Muscle layer of duodenum (tissue), 2 donors: ENCODE results near the gene ZDHHC11.
"Not testable (repeated sequence)": the region's sequence is repeated elsewhere in the genome, so short reads cannot be mapped to it uniquely, and the experiment has no call there.

Source experiments
- H3K27ac ChIP-seq: one replicate; pipeline ENCODE4 v1.7.0; 2013; ENCODE audit warnings: mild to moderate bottlenecking, low read length
- H3K27me3 ChIP-seq: one replicate; pipeline ENCODE4 v1.7.0; 2013; ENCODE audit warnings: low read depth, mild to moderate bottlenecking, control low read depth, low read length
- H3K36me3 ChIP-seq, 2 donors: one replicate each; pipeline ENCODE4 v1.7.0; 2013; ENCODE audit warnings: low read length in 2 of 2, control low read depth in 1 of 2, mild to moderate bottlenecking in 1 of 2; ENCODE audit not compliant: insufficient read depth in 2 of 2, control insufficient read depth in 1 of 2
- H3K4me1 ChIP-seq, 2 donors: one replicate each; pipeline ENCODE4 v1.7.0; 2013; ENCODE audit warnings: low read length in 2 of 2, mild to moderate bottlenecking in 2 of 2, control low read depth in 1 of 2, moderate library complexity in 1 of 2; ENCODE audit not compliant: insufficient read depth in 2 of 2, control insufficient read depth in 1 of 2
- H3K4me3 ChIP-seq, 2 donors: one replicate each; pipeline ENCODE4 v1.7.0; 2013; ENCODE audit warnings: low read length in 2 of 2, low read depth in 1 of 2, mild to moderate bottlenecking in 1 of 2
- H3K9me3 ChIP-seq, 2 donors: one replicate each; pipeline ENCODE4 v1.7.0; 2013; ENCODE audit warnings: low read length in 2 of 2, control low read depth in 1 of 2, mild to moderate bottlenecking in 1 of 2; ENCODE audit not compliant: control insufficient read depth in 1 of 2
- donor health status: healthy.

The ZDHHC11 gene

GRCh38 chr5:816176-816575, 34.6 kb downstream of the ZDHHC11 start:
- Histone ChIP-seq H3K4me3 (no peak overlapping the region), H3K27me3 (no peaks in the 10 kb centered on the region), H3K36me3 (no peaks in the 10 kb centered on the region), H3K27ac (no peak overlapping the region), H3K4me1 (no peaks in the 10 kb centered on the region), H3K9me3 (no peaks in the 10 kb centered on the region)

- no peaks in the 10 kb centered on the region for H3K4me1 ChIP-seq
These were observed 35.3 kb downstream of the ZDHHC11 start for GRCh38 chr5:815449-815848.

GRCh38 chr5:813575-813974, 37.2 kb downstream of the ZDHHC11 start:
- H3K36me3 ChIP-seq, H3K4me3 ChIP-seq, H3K4me1 ChIP-seq, H3K9me3 ChIP-seq, H3K27me3 ChIP-seq, H3K27ac ChIP-seq: not testable (repeated sequence)

More at GRCh38 chr5:815449-815848, 35.3 kb downstream of the ZDHHC11 start:
- H3K27me3 ChIP-seq = no peaks in the 10 kb centered on the region
- no peak overlapping the region for H3K27ac ChIP-seq
- no peaks in the 10 kb centered on the region for H3K9me3 ChIP-seq
- no peaks in the 10 kb centered on the region for H3K36me3 ChIP-seq
- no peak overlapping the region for H3K4me3 ChIP-seq

- not testable (repeated sequence) for H3K36me3 ChIP-seq, H3K4me3 ChIP-seq, H3K27ac ChIP-seq, H3K9me3 ChIP-seq, H3K4me1 ChIP-seq, H3K27me3 ChIP-seq
These were observed 39.4 kb downstream of the ZDHHC11 start for GRCh38 chr5:811384-811783.

GRCh38 chr5:807719-808514, 42.9 kb downstream of the ZDHHC11 start:
- H3K27me3 ChIP-seq, H3K9me3 ChIP-seq: not testable (repeated sequence)

GRCh38 chr5:801472-801871, 49.3 kb downstream of the ZDHHC11 start:
- Histone ChIP-seq H3K36me3 (no peaks in the 10 kb centered on the region), H3K4me1 (peaks cover 0 to 5% of the 10 kb centered on the region in 2 donors), H3K9me3 (peaks cover 0 to 3% of the 10 kb centered on the region in 2 donors), H3K4me3 (no peak overlapping the region), H3K27ac (no peak overlapping the region), H3K27me3 (no peaks in the 10 kb centered on the region)

More at GRCh38 chr5:807719-808514, 42.9 kb downstream of the ZDHHC11 start:
- H3K36me3 ChIP-seq, H3K4me3 ChIP-seq, H3K4me1 ChIP-seq, H3K27ac ChIP-seq: not testable (repeated sequence)

GRCh38 chr5:801055-801454, 49.7 kb downstream of the ZDHHC11 start:
- not testable (repeated sequence) for H3K4me1 ChIP-seq, H3K4me3 ChIP-seq, H3K9me3 ChIP-seq, H3K36me3 ChIP-seq, H3K27me3 ChIP-seq, H3K27ac ChIP-seq

- not testable (repeated sequence) for H3K27ac ChIP-seq, H3K9me3 ChIP-seq, H3K4me1 ChIP-seq, H3K4me3 ChIP-seq, H3K36me3 ChIP-seq, H3K27me3 ChIP-seq
These were observed 52.2 kb downstream of the ZDHHC11 start for GRCh38 chr5:798505-799138.

- H3K4me3 ChIP-seq, H3K9me3 ChIP-seq, H3K27me3 ChIP-seq, H3K27ac ChIP-seq, H3K4me1 ChIP-seq, H3K36me3 ChIP-seq: not testable (repeated sequence)
These were observed 52.8 kb downstream of the ZDHHC11 start for GRCh38 chr5:797986-798385.

GRCh38 chr5:795873-796272, 54.9 kb downstream of the ZDHHC11 start:
- H3K27me3 ChIP-seq, H3K9me3 ChIP-seq, H3K36me3 ChIP-seq, H3K4me1 ChIP-seq, H3K4me3 ChIP-seq, H3K27ac ChIP-seq: not testable (repeated sequence)

GRCh38 chr5:794948-795347, 55.8 kb downstream of the ZDHHC11 start:
- not testable (repeated sequence) for H3K27ac ChIP-seq, H3K4me1 ChIP-seq, H3K27me3 ChIP-seq, H3K36me3 ChIP-seq, H3K4me3 ChIP-seq
- H3K9me3 ChIP-seq = peaks cover 0 to 11% of the 10 kb centered on the region in 2 donors

GRCh38 chr5:788703-789102, 62.1 kb downstream of the ZDHHC11 start:
- not testable (repeated sequence) for H3K4me3 ChIP-seq, H3K4me1 ChIP-seq, H3K27ac ChIP-seq, H3K36me3 ChIP-seq, H3K27me3 ChIP-seq
- peaks cover 0 to 15% of the 10 kb centered on the region in 2 donors for H3K9me3 ChIP-seq
